GM18526 (cell line): ENCODE results near the gene EDDM13.

ENCODE experiments used
- POLR2A ChIP-seq: IDR thresholded peaks from 3 replicates; pipeline ENCODE4 v1.6.1; 2011; ENCODE audit not compliant: insufficient read length; ENCODE audit errors: extremely low read depth

The EDDM13 gene

DNA sequence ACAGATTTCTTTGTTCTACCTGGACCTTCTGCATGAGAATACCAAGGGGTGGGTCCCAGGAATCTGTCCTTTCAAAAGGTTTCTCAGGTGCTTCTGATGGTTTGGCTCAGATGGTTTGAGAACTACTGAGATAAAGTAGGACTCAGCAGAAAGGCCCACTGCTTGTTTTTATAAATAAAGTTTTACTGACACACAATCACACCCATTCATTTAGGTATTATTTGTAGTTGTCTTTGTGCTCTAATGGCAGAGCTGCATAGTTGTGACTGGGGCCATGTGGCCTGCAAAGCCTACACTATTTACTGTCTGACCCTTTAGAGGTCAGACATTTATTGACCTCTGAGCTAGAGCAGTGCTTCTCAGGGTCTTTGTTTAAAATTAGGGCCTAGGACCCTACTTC lies 17.6 kb downstream of the EDDM13 start:
- TF ChIP-seq POLR2A, result no peak

DNA sequence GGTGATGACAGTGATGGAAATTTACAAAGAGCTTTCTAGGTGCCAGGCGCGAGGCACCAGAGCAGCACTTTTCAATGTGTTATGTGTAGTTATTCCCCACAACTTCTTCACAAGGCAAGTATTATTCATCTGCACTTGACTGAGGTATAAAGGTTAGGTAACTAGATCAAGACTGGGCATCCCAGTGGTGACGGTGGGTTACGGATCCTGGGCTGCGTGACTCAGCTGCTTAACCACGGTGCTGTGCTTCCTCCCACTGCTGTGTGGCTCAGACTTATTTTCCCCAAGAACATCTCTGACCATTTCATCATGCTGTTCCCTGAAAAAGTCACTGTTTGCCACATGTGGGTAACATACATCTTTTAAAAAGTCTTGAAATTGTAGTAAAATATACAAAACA lies 19.3 kb downstream of the EDDM13 start:
- no peak for TF ChIP-seq POLR2A

DNA sequence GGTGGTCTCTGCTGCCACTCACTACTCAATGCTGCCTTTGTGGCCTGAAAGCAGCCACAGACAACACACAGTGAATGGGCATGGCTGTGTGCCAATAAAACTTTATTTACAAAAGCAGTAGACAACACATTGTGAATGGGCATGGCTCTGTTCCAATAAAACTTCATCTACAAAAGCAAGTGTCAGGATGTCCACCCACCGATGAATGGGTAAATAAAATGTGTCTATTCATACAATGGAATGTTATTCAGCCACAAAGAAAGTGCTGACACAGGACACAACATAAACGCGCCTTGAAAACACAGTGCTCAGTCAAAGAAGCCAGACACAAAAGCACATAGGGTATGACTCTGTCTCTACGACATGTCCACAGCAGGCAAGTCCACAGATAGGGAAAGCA lies 22.0 kb downstream of the EDDM13 start:
- TF ChIP-seq POLR2A, result no peak

DNA sequence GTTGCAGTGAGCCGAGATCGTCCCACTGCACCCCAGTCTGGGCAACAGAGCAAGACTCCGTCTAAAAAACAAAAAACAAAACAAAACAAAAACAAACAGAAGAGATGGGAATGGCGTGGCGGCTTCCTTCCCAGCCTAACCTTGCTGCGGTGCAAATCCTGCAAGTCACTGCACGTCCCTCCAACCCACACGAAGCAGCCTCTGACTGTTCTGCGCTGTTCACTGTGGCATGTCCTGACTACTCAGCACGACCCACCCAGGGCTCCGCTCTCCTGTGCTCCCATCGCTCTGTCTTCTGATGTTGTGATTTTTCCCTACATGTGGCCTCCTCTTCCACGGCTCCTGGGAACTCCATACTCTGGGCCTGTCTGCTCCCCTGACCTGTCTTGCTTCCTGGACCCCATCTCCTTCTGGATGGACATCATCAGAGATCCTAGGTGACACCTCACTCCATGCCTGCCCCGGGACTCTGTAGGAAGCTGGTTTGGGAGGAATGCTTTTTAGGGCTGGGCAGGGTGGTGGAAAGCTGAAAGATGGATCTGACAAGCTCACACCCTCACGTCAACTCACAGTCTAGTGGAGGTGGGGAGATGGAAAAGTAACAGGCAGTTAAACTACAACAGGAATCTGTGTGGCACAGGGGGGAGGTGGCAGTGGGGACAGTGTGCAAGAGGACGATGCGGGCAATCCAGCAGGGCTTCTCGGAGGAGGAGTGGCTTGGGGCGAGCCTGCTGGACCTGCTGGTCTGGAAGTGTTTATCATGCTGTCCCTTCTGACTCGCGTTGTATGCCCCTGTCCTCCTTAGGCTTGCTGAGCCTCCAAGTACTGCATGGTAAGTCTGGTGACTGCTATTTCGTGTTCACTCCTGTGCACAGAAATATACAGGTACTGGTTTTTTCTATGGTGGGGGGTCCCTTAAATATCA lies 23.2 kb downstream of the EDDM13 start:
- no peak for TF ChIP-seq POLR2A

DNA sequence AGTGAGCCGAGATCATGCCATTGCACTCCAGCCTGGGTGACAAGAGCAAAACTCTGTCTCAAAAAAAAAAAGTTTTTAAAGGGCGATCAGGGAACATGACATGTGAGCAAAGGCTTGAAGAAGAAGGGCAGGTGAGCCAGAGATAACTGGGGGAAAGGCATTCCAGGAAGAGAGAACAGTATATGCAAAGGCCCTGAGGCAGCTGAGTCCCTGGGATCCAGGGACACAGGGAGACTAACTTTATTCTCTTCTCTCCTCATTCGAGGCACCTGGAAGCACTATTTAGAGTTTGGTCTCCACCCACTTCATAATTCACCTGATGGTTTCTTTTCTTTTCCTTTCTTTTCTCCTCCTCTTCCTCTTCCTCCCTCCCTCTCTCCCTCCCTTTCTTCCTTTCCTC lies 24.5 kb downstream of the EDDM13 start:
- TF ChIP-seq POLR2A, result no peak

DNA sequence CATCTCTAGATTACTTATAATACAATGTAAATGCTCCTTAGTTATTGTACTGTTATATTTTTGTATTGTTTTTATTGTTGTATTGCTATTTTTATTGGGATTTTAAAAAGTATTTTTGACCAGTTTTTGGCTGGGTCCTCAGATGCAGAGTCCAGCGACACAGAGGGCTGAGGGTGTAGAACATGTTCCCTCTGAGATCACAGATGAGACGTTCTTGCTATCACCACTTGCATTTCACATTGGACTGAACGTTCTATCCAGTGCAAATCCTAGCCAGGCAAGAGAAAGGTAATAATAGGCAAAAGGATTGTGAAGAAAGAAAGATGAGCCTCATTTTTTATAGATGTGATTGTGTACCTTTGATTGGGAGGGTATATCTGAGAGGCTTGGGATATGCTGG lies 27.1 kb downstream of the EDDM13 start:
- no peak for TF ChIP-seq POLR2A

DNA sequence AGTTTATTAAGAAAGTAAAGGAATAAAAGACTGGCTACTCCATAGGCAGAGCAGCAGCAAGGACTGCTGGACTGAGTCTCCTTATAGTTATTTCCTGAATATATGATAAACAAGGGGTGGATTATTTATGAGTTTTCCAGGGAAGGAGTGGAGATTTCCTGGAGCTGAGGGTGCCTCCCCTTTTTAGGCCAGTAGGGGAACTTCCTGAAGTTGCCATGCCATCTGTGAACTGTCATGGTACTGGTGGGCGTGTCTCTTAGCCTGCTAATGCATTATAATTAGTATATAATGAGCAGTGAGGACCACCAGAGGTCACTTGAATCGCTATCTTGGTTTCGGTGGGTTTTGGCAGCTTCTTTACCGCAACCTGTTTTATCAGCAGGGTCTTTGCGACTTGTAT lies 28.6 kb downstream of the EDDM13 start:
- no peak for TF ChIP-seq POLR2A

DNA sequence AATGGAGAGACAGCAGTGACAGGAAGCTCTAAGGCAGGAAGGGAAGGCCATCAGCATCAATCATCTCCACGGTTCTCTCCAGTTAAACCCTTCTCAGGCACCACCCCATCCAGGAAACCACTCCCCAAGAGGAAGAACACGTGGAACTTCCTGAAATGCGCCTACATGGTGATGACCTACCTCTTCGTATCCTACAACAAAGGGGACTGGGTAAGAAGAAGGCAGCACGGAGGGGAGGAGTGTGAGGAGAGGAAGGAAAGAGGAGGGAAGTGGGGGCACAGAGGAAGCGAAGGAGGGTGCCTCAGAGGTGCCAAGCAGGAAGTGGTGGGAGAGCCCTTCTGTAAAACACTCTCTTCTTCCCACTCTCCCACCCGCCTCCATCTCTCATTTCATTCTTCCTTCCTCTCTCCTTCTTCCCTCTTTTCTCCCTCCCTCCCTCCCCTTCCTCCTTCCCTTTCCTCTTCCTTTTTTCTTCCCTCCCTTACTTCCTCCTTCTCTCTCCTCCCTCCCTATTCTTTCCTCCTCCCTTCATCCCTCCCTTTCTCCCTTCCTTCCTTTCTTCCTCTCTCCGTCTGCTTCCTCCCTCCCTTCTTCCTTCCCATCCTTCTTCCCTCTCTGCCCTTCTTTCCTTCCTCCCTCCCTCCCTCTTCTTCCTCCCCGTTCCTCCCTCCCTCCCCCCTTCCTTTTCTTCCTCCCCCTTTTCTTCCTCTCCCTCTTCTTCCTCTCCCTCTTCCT lies 29.5 kb downstream of the EDDM13 start:
- no peak for TF ChIP-seq POLR2A

DNA sequence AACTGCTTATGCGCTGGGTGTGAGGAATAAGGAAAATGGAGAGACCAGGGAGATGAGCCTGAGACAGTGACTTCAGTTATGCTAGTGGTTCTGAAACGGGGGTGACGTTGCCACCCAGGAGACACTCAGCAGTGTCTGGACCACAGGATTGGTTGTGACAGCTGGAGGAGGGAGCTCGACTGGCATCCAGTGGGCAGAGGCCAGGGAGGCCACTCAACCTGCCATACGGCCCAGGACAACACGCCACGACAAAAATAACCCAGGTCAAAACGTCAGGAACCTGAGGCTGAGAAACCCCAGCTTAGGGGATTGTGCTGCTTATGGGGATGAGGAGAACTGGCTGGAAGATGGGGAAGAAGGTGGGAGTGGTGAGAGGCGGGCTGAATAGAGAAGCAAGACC lies 31.7 kb downstream of the EDDM13 start:
- TF ChIP-seq POLR2A, result no peak

DNA sequence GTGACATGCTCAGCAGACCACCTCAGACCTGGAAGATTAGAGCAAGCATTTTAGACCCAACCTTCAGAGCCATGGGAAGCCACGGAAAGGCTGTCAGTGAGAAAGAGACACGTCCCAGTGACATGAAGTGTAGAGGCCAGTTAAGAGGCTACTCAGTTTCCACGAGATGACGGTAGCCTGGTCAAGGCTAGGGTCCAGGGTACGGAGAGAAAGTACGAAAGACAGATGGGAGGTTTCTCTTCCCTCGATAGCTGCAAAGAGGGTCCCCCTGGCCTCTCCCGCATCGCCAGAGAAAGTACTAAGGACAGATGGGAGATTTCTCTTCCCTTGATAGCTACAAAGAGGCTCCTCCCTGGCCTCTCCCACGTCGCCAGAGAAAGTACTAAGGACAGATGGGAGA lies 33.5 kb downstream of the EDDM13 start:
- no peak for TF ChIP-seq POLR2A

DNA sequence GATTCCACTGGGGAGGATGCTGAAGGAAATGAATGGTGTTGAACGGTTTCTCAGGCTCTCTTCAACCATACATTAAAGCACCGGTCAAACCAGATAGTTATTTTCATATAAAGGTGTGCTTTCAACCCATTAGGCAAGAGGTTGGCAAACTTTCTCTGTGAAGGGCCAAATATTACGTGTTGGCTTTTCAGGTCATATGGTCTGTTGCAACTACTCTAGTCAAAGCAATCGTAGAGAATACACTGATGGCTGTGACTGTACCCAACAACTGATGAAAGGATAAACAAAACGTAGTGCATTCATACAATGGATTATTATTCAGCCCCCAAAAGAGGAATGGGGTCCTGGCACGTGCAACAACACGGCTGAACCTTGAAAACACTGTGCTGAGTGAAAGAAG lies 36.2 kb downstream of the EDDM13 start:
- no peak for TF ChIP-seq POLR2A

DNA sequence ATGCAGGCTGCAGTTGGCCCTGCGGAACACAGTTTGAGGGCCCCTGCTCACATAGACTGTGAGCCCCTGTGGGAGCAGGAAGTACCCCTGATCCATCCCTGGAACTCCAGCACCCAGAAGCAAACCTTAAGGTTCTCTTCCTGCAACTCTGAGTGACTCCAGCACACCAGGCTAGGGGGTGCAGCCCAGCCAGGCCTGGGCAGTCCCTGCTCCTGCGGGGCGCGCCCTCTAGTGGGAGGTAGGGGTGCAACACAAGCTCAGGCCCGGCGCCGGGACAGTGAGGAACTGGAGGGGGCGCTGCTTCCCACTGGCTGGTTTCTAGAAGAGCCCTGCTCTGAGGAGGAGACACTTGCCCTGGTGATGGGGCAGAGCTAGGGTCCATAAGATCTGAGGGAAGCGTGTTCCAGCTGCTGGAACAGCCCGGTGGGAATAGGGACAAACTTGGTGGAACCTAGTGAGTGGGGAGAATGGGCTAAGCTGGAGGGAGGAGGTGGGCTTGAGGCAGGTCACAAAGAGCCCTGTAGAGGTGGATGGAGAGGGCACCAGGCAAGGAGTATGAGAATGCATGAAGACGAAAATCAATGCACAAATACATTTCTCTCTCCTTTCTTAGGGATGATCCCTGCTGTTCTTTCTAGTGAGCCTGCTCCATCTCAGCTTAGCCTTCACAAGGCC lies 37.1 kb downstream of the EDDM13 start:
- TF ChIP-seq POLR2A, result no peak

DNA sequence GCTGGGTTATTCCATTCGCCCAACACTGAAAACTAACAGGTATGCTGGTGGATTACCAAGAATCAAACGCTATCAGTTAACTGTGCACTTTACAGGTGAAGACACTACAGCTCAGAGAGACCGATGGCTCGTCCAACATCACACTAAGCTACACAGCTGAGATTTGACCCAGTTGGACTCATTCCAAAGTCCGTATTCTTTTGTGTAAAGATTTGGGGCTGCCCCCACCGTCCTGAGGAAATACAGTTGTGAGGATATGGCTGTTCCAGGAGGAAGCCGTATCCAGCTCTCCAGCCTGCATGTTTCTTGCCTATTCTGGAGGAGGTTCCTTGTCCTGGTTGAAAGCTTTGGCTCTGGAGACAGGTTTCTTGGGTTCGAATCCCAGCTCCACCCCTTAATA lies 37.9 kb downstream of the EDDM13 start:
- no peak for TF ChIP-seq POLR2A

DNA sequence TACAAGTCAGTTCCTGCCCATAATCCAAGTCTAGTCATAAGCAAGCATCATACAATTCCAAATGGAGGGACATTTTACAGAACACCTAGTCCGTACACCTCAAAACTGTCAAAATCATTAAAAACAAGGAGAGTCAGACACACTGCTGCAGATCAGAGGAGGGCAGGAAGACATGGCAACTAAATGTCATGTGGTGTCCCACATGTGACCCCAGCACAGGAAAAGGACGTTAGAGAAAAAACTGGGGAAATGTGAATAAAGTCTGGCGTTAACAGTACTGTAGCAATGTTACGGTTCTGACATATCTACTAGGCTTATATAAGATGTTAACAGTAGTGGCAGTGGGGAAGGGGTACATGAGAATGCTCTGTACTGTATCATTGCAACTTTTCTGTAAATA lies 39.8 kb downstream of the EDDM13 start:
- TF ChIP-seq POLR2A, result no peak

DNA sequence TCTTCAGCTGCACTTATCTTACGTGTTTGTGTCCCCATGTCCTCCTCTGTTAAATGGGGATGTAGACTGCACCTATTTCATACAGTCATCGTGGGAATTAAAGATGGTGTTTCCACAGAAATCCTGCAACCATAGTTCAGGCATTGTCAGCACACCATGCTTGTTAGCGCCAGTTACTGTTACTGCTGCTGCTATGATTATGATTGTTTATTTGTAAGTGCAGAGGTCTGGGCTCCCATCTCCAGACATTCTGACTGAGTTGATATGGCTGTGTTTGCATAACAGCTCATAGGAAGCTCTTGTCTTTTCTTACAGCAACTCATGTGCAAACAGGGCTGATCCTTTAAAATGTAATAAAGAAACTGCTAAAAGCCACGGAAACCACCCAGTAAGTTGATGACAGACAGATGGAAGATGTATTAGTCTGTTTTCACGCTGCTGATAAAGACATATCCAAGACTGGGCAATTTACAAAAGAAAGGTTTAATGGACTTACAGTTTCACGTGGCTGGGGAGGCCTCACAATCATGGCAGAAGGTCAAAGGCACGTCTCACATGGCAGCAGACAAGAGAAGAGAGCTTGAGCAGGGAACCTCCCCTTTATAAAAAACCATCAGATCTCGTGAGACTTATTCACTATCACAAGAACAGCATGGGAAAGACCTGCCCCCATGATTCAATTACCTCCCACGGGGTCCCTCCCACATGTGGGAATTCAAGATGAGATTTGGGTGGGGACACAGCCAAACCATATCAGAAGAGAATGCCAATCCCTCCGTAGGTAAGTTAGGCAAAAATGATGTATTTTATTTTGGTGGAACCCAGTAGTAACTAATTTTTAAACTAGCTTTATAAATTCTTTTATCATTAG lies 40.5 kb downstream of the EDDM13 start:
- TF ChIP-seq POLR2A, result no peak
